Breast epithelium (tissue), 3 donors: ENCODE data around the gene PRR5L.

Experiments
- CTCF ChIP-seq, 3 donors: fragments of 450-650 bp; IDR thresholded peaks; one replicate each; pipeline ENCODE4 v1.5.1; 2016 to 2017; ENCODE audit warnings: antibody characterized with exemption in 3 of 3, mild to moderate bottlenecking in 3 of 3, moderate library complexity in 3 of 3
- POLR2AphosphoS5 ChIP-seq, 3 donors: sonication (generic); formaldehyde crosslinking; IDR thresholded peaks; one replicate each; pipeline ENCODE4 v1.6.1; 2017; ENCODE audit warnings: antibody characterized with exemption in 3 of 3

DNA sequence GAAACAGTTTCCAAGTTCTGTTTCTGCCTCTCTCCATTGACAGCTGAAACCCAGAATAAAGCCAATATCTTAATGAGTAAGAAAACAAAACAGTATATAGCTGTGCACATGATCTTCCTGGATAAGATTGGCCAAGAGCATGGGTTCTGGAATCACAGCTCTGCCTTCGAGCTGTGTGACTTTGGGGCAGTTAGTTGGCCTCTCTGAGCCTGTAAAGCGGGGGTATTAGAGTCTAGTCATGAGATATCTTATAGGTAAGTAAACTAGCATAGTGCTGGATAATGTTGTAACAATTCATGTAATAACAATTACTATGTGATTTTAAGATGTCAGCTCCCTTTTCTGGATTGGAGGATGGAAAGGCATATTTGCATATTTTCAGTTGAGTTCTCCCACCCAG, 140.5 kb downstream of the PRR5L start:
- TF ChIP-seq CTCF (IDR thresholded peaks at IDR 0.05) (no peak), POLR2AphosphoS5 (IDR thresholded peaks at IDR 0.05) (no peak)
